Superior temporal gyrus (tissue), 1 donor: ENCODE measurements around the gene MLEC.
A peak's percentile ranks its signal among the peaks of the same experiment; 100 is the strongest.

ENCODE experiments used
- DNase-seq: peaks from one replicate; pipeline ENCODE4 v3.0.0-alpha.2; 2016; ENCODE audit errors: extremely low spot score

MLEC gene, protein sequence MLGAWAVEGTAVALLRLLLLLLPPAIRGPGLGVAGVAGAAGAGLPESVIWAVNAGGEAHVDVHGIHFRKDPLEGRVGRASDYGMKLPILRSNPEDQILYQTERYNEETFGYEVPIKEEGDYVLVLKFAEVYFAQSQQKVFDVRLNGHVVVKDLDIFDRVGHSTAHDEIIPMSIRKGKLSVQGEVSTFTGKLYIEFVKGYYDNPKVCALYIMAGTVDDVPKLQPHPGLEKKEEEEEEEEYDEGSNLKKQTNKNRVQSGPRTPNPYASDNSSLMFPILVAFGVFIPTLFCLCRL

DNA sequence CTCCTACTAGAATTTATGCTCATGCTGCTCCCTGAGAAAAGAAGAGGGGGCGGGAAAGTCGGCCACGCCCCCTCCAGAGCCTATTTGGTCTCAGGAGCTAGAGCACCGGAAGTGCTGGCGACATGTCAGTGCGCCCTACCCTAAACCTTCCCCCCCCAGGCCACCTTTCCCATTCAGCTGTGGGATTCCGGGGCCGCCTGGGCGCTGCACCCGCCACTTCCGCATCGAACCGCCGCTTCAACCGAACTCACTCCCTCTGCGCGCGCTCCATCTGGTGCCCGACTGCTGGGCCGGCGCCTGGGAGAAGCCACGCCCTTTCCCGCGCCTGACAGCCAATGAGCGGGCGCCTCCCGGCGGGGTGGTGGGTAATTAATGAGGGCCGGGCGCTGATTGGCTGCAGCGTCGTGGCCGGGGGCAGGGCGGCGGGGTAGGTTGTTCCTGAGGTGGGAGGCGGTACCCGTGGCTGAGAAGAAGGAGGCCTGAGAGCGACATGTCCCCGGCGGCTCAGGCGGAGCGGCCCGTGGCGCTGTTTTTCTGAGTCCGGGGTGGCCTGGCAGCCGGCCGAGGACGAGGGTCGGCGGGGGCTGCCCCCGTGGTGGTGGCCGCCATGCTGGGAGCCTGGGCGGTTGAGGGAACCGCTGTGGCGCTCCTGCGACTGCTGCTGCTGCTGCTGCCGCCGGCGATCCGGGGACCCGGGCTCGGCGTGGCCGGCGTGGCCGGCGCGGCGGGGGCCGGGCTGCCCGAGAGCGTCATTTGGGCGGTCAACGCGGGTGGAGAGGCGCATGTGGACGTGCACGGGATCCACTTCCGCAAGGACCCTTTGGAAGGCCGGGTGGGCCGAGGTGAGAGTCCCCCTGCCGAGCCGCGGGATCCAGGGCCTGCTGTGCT lies at the start of gene MLEC:
Gene MLEC, plus strand, starts transcription at position 460 of the 888 bp plus-strand sequence. Its CDS starts 148 bp downstream, at position 608.
- peak; percentile 97 for DNase-seq

DNA sequence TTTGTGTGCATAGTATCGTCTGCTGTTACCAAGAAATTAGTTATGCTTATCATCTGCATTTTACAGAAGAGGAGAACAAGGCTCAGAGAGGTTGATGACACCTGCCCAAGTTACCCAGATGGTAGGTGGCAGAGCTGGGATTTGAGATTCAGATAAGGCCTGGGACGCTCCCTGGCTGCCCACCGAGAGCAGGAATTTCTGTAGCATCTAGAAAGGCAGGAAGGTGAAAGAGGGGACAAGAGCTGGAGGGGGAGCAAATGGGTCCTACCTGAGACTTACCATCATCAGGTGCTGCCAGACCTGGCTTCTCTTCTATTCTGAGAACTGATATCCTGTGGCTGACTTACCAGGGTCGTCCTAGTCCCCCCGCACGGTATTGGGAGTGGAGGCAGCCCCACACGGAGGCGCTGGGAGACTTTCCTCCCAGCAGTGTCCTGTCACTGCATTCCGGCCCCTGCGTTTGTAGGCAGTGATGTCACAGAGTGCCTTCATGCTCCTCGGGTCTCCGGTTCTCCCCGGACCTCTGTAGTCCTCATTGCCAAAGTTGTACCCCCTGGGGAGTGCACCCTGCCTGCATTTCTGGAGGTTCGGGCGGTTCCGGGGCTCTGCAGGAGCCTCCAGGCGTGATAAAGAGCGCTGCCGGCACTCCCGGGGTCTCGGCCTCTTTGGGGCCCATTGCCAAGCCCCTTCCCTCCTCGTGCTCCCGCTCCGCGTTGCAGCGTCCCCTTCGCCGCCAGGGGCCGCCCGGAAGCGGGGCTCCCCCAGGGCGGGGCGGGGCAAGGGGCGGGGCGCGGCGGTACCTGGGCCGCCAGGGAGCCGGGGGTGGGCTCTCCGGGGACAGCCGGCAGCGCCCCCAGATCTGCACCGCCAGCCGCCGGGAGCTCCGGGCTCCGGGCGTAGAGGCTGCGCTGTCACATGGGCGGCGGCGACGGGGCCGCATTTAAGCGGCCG lies 46.9 kb upstream of the MLEC start, which contains the start of gene CABP1:
Gene CABP1, plus strand, starts transcription at position 856 of the 951 bp plus-strand sequence. Its CDS starts 60 bp downstream, at position 916.
- no peak for DNase-seq

DNA sequence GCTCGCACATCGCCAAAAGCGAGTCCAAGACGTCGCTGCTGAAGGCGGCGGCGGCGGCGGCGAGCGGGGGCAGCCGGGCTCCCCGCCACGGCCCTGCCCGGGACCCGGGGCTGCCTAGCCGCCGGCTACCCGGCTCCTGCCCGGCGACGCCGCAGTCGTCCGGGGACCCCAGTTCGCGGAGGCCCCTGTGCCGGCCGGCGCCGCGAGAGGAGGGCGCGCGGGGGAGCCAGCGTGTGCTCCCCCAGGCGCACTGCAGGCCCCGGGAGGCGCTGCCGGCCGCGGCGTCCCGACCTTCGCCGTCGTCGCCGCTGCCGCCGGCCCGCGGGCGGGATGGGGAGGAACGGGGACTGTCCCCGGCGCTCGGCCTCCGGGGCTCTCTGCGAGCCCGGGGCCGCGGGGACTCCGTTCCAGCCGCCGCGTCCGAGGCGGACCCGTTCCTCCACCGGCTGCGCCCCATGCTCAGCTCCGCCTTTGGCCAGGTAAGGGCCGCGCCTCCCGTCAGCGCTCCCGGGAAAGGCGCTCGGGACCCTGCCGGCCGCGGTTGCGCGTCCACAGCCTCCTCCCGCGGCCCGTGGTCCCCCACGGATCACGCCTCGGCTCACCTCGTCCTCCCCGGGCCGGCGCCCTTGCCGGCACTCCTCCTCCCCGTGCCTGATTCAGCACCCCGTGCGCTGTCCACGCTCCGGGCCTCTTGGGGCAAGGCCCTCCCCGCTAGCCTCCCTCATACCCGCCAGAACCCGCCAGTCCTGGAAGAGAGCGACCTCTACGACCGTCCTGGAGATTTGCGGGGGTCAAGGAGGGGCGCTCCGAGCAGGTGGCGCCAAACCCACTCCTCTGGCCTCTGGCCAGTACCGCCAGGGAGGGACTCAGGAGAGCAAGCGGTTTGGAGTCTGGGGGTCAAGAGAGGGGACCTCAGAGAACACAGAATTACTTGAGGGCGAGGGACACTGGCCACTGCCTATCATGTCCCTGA lies 45.8 kb upstream of the MLEC start:
- DNase-seq, result no peak

DNA sequence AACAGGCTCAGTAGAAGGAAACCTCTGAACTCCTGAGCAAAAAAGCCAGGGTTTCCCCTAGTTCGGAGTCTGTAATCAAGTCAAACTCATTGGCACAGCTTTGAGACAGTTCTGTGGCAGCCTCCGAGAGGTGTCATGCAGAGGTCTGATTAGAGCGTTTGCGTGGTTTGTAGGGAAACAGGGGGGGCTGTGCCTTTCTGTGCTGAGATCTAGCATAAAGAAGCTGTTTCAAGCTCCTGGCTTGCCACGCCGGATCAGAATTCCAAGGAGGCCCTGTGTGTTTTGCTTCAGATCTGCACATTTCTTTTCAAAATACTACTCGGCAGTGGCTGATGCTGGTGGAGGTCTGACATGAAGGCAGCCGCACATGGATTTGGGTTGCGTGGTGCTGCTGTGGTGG lies 44.8 kb upstream of the MLEC start:
- DNase-seq, result no peak

DNA sequence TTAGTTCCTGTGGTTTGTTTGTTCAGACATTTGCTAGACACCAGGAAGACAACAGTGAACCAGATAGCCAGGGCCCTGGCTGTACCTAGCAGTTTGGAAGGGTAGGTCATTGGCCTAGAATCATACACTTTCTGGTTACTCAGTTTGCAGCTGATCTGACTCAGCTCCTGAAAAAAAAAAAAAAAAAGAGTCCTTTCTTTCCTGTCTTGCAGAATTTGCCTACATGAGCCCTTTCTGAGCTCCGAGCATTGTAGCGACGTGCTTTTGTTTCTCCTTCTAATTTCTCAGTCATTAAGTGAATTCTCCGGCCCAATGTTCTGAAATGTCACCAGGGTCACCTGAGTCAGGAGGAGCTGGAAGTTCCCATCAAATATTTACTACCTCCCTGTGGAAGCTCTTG lies 44.1 kb upstream of the MLEC start:
- no peak for DNase-seq

DNA sequence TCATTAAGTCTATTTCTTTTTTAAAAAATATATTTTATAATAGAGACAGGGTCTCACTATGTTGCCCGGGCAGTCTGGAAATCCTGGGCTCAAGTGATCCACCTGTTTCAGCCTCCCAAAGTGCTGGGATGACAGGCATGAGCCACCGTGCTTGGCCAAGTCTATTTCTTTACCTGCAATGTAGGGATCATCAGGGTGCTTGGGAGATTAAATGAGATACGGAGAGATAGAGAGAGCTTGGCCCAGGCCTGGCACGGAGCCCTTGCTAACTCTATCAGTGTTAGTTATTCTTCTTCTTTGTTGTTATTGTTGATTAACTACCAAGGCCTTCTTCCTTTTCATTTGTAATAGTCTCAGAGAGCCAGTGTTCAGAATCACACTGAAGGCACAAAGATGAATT lies 43.4 kb upstream of the MLEC start:
- DNase-seq, result no peak

DNA sequence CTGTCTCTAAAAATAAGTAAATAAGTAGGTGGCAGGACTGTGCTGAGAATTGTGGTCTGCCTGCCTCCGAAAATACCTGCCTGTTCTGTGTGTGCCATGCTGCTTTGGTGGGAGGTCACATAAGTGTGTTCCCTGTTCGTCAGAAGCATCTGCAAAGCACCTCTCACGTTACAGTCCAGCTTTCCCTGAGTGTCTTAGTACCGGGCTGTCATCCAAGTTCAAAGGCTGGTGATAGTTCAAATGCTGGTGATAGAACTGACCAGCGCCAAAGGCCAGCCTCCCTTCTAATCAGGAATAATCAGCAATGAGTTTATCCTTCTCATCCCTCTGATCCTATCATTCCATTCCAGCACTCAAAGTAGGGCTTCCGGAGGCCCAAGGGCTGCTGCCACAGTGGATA lies 40.9 kb upstream of the MLEC start:
- DNase-seq, result no peak

DNA sequence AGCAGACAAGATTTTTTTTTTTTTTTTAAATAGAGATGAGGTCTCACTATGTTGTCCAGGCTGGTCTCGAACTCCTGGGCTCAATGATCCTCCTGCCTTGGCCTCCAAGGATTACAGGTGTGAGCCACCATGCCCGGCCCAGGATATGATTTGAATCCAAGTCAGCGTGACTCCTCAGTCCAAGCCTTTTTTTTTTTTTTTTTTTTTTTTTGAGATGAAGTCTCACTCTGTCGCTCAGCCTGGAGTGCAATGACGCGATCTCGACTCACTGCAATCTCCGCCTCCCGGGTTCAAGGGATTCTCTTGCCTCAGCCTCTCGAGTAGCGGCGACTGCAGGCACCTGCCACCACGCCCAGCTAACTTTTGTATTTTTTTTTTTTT lies 39.6 kb upstream of the MLEC start:
- no peak for DNase-seq

DNA sequence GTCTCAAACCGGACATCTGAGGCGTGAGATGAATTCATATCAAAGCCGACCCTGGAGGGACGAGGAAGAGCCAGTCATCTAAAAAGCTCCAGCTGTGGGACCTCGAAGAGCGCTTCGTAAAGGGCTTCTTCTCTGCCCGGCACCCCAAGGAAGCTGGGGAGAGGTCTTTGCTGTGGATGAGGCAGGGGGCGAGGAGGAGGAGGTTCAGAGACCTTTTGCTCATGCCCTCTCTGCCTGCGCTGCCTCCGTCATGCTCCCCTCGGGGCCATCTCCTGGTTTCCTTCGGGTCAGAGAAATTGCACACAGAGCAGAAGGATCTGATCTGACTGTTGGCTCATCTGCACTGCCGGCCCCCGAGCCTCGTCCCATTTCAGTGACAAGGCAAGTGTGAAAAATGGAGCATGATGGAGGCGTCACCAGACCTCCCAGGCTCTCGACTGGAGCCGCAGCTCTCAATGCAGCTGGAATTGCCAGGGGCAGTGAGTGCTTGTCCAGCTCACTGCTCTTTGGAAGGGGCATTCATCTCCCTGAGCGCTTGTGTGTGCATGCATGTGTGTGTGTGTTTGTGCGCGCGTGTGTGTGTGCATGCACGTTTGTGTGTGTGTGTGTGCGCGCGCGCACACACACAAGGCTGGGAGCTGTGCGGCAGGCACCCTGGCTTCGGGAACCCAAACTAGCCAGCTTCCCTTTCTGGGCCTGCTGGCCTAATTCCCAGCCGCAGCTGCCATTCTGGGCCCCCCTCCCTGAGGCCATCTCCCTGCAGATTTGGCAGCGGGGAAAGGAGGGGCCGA lies 37.3 kb upstream of the MLEC start:
- DNase-seq, result no peak

DNA sequence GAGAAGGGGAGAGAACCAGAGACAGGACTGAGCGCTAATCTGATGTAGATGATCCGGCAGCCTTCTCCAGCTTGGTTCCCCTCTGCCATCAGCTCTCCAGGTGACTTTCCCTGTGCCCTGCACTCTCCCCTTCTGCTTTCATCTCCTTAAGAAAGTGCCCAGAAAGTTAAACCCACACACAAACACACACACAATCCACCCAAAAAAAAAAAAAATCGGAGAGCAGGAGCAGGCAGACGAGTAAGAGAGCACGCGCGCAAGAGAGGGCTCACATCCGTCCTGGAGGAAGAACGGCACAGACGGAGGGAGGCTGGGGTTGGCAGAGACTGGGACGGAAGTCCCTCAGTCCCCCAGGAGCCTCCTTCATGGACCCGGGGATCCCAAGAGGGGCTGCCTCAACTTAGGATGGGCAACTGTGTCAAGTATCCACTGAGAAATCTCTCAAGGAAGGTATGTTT lies 36.7 kb upstream of the MLEC start:
- DNase-seq, result no peak

DNA sequence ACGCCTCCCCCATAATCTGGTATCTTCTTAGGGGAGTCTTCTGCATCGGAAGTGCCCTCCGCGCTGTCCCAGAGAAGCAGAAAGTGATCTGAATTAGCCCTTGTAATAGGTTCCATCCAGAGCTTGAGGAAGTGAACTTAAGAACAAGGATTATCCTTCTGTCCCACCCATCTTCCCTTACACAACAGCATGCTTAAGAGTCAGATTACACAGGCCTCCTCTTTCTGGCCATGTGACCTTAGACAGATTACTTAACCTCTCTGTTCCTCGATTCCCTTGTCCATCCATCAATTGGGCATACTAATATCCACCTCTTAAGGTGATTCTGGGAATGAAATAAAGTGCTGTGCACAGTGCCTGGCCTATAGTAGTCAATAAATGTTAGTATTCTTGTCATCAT lies 35.1 kb upstream of the MLEC start:
- DNase-seq, result no peak

DNA sequence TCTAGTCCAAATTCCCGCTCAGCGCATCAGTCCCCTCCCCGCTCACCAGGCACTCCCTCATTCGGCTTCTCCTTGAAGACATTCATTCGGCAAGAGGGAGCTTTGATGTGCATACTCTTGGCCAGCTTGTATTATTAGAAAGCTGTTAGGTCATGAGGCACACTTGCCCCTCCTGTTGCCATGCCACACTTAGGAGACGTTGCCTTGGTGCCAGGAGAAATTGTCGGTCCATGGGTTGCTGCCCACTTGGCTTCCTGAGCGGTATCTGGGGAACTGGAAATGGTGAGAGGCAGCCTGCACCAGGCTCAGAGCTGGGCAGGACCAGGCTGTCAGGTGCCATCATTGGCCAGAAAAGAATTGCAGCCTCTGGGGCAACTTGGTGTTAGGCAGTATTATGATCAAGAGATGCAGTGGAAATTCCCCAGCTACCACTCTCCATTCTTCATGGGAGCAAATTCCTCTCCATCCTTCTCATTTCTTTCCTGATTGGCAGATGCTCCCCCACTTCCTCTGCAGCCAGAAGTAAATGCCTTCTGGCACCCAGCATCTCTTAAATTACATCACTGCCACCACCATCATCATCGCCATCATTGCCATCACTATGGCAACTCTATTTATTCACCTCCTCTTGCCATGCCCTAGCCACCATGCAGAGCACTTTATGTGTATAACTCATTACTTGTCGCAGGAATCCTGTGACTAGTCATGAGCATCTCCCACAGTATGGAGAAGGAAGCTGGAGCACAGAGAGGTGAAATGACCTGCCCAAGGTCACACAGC lies 34.1 kb upstream of the MLEC start:
- no peak for DNase-seq

DNA sequence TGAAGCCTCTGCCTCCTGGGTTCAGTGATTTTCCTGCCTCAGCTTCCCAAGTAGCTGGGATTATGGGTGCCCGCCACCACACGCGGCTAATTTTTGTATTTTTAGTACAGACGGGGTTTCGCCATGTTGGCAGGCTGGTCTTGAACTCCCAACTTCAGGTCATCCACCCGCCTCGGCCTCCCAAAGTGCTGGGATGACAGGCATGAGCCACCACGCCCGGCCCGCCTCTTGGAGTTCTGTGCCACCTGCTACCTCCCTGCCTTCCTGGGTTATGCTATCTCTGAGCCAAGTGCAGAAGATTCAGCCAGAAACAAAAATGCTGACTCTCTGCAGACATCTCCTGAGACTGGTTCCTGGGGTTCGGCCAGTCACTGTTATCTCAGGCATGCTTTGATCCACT lies 33.3 kb upstream of the MLEC start:
- DNase-seq, result no peak

DNA sequence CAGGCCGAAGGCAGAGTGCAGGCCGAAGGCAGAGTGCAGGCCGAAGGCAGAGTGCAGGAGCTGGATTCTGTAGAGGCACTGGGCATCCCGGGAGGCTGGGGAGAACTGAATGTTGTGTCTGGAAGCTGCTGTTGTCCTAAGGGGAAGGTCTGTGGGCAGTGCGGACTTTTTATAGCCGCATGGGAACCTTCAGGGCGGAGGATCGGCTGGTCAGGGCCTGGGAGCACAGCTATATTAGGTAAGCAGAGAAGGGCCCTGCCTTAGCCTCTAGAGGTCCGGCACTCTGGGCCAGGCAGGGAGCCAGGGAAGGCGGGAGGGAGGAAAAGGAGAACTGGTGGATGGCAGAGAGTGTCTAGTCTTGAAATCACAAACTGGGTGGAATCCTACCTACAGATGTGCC lies 32.3 kb upstream of the MLEC start:
- no peak for DNase-seq

DNA sequence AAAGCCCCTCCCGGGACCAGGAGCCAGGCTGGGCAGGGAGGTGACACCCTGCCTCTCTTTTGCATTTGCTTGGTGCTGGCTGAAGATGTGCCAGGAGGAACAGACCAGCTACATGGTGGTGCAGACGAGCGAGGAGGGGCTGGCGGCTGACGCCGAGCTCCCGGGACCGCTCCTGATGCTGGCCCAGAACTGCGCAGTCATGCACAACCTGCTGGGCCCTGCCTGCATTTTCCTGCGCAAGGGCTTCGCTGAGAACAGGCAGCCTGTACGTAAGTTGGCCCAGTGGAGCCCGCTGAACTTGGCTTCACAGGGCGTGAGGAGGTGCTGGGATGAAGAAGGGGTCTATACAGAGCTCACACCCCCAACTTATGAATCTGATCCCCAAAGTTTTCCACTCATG lies 30.9 kb upstream of the MLEC start:
- DNase-seq, result no peak

DNA sequence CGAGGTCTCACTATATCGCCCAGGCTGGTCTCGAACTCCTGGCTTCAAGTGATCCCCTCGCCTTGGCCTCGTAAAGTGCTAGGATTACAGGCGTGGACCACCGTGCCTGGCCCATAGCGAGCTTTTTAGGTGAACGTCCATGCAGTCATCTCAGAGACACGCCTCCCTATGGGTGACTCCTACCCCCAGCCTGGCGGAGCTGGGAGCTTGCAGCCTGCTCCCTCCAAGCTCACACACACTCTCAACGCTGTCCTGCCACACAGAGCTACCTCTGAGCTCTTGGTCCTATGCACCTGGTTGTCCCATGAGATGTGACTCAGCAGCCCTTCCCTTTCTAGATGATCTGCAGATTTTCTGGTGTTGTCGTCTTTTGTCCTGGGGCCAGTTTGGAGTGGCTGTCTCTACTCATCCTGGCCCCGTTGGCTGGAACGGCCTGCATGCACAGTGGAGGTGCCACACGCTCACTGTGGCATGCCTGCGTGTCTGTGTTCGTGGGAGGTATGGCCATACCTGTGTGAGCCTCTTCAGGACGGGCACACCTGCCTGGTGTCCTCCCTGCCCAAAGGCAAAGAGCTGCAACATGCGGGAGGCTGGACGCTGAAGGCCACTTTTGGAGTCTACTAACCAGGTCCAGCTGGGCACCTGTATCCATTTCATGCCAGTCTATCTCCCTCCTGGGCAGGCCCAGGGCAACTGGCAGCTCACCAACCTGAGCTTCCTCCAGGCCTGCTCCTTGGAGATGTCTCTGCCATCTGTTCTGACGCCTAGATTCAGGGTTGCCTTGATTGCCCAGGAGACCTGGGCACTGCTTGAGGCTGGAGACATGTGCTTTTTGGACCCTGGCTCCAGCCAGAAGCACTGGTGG lies 28.4 kb upstream of the MLEC start:
- DNase-seq, result no peak

DNA sequence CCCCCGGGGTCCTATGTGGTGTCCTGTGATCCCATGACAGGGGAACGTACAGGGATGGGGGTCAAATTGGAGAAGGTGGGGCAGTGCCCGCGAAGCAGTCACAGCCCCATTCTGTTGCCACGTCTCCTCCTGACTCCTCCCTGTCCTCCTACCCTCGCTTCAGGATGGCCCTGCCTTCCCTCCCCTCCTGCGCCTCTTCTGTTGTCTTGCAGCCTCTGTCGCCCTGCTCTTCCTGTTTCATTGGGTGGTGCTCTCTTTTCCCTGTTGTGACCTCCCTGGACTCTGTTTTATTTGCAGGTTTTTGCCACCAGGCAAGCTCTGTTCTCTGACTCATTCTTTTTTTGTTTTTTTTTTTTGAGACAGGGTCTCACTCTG lies 27.8 kb upstream of the MLEC start:
- no peak for DNase-seq

DNA sequence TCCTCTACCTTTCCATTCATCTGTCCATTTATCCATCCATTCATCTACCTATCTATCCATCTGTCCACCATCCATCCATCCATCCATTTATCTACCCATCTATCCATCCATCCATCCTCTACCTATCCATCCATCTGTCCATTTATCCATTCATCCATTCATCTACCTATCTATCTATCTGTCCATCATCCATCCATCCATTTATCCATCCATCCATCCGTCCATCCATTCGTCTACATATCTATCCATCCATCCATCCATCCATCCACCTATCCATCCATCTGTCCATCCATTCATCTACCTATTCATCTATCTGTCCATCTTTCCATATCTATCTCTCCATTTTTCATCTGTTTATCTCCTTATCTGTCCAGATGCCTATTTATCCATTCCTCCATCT lies 25.5 kb upstream of the MLEC start:
- DNase-seq, result no peak
